ENCODE data around the gene RSAD2. TPM values are rescaled to one million over a fixed set of nuclear protein-coding genes. Genes with fewer than 3 reads are reported as not detected.

The RSAD2 gene
- total and polyA plus RNA-seq, 7 donors, result 0.95 to 3.1 (median 2.3) TPM

GRCh38 chr2:6945821-6946220 is 68.2 kb downstream of the RSAD2 start:
- TF ChIP-seq, protein P1, sequence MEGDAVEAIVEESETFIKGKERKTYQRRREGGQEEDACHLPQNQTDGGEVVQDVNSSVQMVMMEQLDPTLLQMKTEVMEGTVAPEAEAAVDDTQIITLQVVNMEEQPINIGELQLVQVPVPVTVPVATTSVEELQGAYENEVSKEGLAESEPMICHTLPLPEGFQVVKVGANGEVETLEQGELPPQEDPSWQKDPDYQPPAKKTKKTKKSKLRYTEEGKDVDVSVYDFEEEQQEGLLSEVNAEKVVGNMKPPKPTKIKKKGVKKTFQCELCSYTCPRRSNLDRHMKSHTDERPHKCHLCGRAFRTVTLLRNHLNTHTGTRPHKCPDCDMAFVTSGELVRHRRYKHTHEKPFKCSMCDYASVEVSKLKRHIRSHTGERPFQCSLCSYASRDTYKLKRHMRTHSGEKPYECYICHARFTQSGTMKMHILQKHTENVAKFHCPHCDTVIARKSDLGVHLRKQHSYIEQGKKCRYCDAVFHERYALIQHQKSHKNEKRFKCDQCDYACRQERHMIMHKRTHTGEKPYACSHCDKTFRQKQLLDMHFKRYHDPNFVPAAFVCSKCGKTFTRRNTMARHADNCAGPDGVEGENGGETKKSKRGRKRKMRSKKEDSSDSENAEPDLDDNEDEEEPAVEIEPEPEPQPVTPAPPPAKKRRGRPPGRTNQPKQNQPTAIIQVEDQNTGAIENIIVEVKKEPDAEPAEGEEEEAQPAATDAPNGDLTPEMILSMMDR (IDR thresholded peaks at IDR 0.05), result no peak
- H3K4me1 ChIP-seq, result peaks cover 18% of the 10 kb centered on the region
- no peaks in the 10 kb centered on the region for H3K9me3 ChIP-seq
- intact Hi-C loops (cut with DNase I), result no loop called here
- no peak overlapping the region for H3K4me3 ChIP-seq
- DNase-seq (no peak), ATAC-seq (no peak)
- no peaks in the 10 kb centered on the region for H3K27me3 ChIP-seq (ENCODE audit: insufficient read depth in 3 of 3, low read length in 2 of 3)
- H3K36me3 ChIP-seq (ENCODE audit: insufficient read depth in 1 of 2, low read depth in 1 of 2), result no peaks in the 10 kb centered on the region
- H3K27ac ChIP-seq, result no peak overlapping the region

DNA sequence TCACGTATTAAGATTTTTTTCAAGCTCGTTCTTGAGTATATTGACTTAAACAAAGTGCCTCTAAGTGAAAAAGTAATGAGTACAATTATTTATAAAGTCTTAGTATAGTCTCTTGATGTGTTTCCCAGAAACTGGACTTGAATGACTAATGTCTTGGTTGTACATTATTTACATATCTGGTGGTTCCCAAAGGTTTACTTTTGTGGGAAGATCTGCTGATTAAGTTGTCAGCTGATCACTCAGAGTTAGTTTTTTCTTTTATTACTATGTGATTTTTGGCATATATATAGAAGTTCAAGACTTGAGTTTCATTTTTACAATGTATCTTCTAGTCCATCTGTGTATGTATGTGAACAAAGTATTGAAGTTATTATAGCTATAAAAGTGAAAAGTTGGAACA is 69.1 kb downstream of the RSAD2 start:
- H3K27ac ChIP-seq, result no peak overlapping the region
- no peaks in the 10 kb centered on the region for H3K27me3 ChIP-seq (ENCODE audit: insufficient read depth in 3 of 3, low read length in 2 of 3)
- no peak for ATAC-seq
- TF ChIP-seq, protein P1 (IDR thresholded peaks at IDR 0.05), result no peak
- H3K36me3 ChIP-seq (ENCODE audit: insufficient read depth in 1 of 2, low read depth in 1 of 2), result no peaks in the 10 kb centered on the region
- 82 to 93% (median 89%) methylated on average over 2 of the region's 2 CpGs for WGBS, 3 donors
- no peak for DNase-seq
- H3K4me3 ChIP-seq, result no peak overlapping the region
- intact Hi-C loops (cut with DNase I), result no loop called here
- H3K9me3 ChIP-seq, result no peaks in the 10 kb centered on the region
- peaks cover 9% of the 10 kb centered on the region for H3K4me1 ChIP-seq

Other genes with a start within 250 kb of the RSAD2 start
- 1 to 10 TPM; 1.6 to 4.2 (median 3.6) TPM for gene CMPK2, start 11.9 kb upstream of the RSAD2 start, total RNA-seq
- 1 to 10 TPM; 1.3 to 1.7 (median 1.6) TPM for gene CMPK2, start 11.9 kb upstream of the RSAD2 start, polyA plus RNA-seq
- gene RNF144A, start 39.6 kb downstream of the RSAD2 start, total RNA-seq, result 10 to 100 TPM in 2 of 4 donors, 1 to 10 TPM in 2; 8.2 to 15.6 (median 11.9) TPM
- gene RNF144A, start 39.6 kb downstream of the RSAD2 start, polyA plus RNA-seq, result 1 to 10 TPM; 2.4 to 8.7 (median 5.4) TPM

Data from psoas muscle (tissue), 8 donors.